ENCODE measurements around the gene TDRD12. TPM values are rescaled to one million over a fixed set of nuclear protein-coding genes. Genes with fewer than 3 reads are reported as not detected.

The TDRD12 gene
- total RNA-seq, 1 experiment from 2014 or later = 0.33 TPM

DNA sequence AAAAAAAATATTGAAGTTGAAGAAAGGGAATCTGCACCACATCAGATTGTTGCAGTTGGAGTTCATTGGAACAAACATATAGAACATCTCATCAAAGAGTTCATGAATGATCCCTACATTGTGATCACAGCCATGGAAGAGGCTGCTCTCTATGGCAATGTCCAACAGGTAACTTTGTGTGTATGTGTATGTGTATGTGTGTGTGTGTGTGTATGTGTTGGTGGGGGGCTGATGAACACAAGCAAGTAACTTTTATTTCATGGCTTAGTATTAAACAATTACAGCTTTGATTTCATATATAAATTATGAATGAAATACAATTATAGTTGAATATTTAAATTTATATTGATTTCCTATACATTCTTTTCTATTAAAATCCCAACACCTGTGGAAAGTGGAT lies 80.6 kb downstream of the TDRD12 start:
- Histone ChIP-seq H3K4me1 (ENCODE audit: control insufficient read depth, insufficient read depth, low read length) (no peaks in the 10 kb centered on the region), H3K27me3 (ENCODE audit: control insufficient read depth, insufficient read depth, low read length) (no peaks in the 10 kb centered on the region), H3K27ac (ENCODE audit: low read length) (no peak overlapping the region), H3K9me3 (ENCODE audit: control insufficient read depth, insufficient read depth, low read depth, low read length) (no peaks in the 10 kb centered on the region), H3K4me3 (ENCODE audit: low read depth in 2 of 2, low read length in 2 of 2) (no peak overlapping the region), H3K36me3 (ENCODE audit: control insufficient read depth, insufficient read depth, low read length) (no peaks in the 10 kb centered on the region)
- intact Hi-C loops (cut with micrococcal nuclease; ENCODE audit: unreplicated experiment) (no loop called here), in situ Hi-C loops (cut with HindIII; ENCODE audit: low pct_unique_long_range_greater_than_20kb, low sequenced_read_pairs) (no loop called here)
- TF ChIP-seq SIN3A (IDR thresholded peaks at IDR 0.05; ENCODE audit: borderline replicate concordance, insufficient read depth, low read depth, low read length) = no peak
- no peak for TF ChIP-seq POLR2AphosphoS5 (IDR thresholded peaks at IDR 0.05; ENCODE audit: low read depth, low read length)
- no peak for TF ChIP-seq TCF7L2 (IDR thresholded peaks at IDR 0.05; ENCODE audit: low read depth, low read length)
- TF ChIP-seq, protein P1, sequence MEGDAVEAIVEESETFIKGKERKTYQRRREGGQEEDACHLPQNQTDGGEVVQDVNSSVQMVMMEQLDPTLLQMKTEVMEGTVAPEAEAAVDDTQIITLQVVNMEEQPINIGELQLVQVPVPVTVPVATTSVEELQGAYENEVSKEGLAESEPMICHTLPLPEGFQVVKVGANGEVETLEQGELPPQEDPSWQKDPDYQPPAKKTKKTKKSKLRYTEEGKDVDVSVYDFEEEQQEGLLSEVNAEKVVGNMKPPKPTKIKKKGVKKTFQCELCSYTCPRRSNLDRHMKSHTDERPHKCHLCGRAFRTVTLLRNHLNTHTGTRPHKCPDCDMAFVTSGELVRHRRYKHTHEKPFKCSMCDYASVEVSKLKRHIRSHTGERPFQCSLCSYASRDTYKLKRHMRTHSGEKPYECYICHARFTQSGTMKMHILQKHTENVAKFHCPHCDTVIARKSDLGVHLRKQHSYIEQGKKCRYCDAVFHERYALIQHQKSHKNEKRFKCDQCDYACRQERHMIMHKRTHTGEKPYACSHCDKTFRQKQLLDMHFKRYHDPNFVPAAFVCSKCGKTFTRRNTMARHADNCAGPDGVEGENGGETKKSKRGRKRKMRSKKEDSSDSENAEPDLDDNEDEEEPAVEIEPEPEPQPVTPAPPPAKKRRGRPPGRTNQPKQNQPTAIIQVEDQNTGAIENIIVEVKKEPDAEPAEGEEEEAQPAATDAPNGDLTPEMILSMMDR (IDR thresholded peaks at IDR 0.05) = no peak
- no peak for TF ChIP-seq REST (IDR thresholded peaks at IDR 0.05; ENCODE audit: insufficient read depth in 1 of 2, low read depth in 2 of 2, low read length in 1 of 2)
- CTCF ChIA-PET = interaction anchor here (0.6 kb wide), 1 partner anchor 443 kb away, joined by 4 read pairs; no protein-coding TSS in a partner anchor
- no TSS peak for BruUV-seq (replicated peaks)
- POLR2A ChIA-PET = no interaction called here
- DNase-seq (ENCODE audit: low read depth, low spot score) (no peak), ATAC-seq (no peak)

DNA sequence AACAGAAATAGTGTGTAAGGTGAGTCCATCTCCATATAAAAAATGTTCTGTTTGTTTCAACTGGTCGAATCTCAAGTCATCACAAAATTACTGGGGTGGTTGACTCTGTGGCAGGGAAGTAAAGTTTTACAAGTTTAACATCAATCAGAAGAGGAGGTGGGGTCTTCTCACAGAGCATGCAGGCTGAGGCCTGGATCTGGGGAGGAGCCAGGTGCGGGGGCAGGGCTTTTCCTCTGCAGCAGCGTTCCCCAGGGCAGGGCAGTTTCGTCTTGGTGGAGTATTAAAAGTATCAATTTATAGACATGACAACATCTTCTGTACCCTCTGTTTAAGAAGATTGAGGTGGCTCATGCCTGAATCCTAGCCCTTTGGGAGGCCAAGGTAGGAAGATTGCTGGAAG lies 81.2 kb downstream of the TDRD12 start:
- in situ Hi-C loops (cut with HindIII; ENCODE audit: low pct_unique_long_range_greater_than_20kb, low sequenced_read_pairs) = no loop called here
- intact Hi-C loops (cut with micrococcal nuclease; ENCODE audit: unreplicated experiment) = no loop called here
- no peak for ATAC-seq
- no peaks in the 10 kb centered on the region for H3K27me3 ChIP-seq (ENCODE audit: control insufficient read depth, insufficient read depth, low read length)
- no peak for DNase-seq (ENCODE audit: low read depth, low spot score)
- ChIA-PET CTCF (interaction anchor here (0.6 kb wide), 1 partner anchor 444 kb away, joined by 4 read pairs; no protein-coding TSS in a partner anchor), POLR2A (no interaction called here)
- no TSS peak for BruUV-seq (replicated peaks)
- no peaks in the 10 kb centered on the region for H3K9me3 ChIP-seq (ENCODE audit: control insufficient read depth, insufficient read depth, low read depth, low read length)
- no peaks in the 10 kb centered on the region for H3K36me3 ChIP-seq (ENCODE audit: control insufficient read depth, insufficient read depth, low read length)
- H3K4me3 ChIP-seq (ENCODE audit: low read depth in 2 of 2, low read length in 2 of 2) = no peak overlapping the region
- H3K27ac ChIP-seq (ENCODE audit: low read length) = no peak overlapping the region
- H3K4me1 ChIP-seq (ENCODE audit: control insufficient read depth, insufficient read depth, low read length) = no peaks in the 10 kb centered on the region
- TF ChIP-seq REST (IDR thresholded peaks at IDR 0.05; ENCODE audit: insufficient read depth in 1 of 2, low read depth in 2 of 2, low read length in 1 of 2) = no peak
- TF ChIP-seq, protein P1 (IDR thresholded peaks at IDR 0.05) = no peak

All from Panc1 (cell line).